DOHH2 (cell line): ENCODE results near the gene TFCP2.

Experiments used
- CTCF ChIP-seq: fragments of 200-600 bp; sonication (generic); IDR thresholded peaks from one replicate; pipeline ENCODE4 v1.5.1; 2014; ENCODE audit warnings: antibody characterized with exemption, mild to moderate bottlenecking, low read depth, low read length; ENCODE audit not compliant: poor library complexity, severe bottlenecking
- EZH2phosphoT487 ChIP-seq: fragments of 200-600 bp; sonication (generic); IDR thresholded peaks from 2 replicates; pipeline ENCODE4 v1.6.1; 2017; ENCODE audit warnings: borderline replicate concordance, mild to moderate bottlenecking, antibody characterized with exemption, low read length, moderate library complexity, mixed read lengths

- no peak for TF ChIP-seq CTCF
- TF ChIP-seq EZH2phosphoT487, result no peak
Measured at GRCh38 chr12:51156245-51156765, 16.6 kb downstream of the TFCP2 start.
